GM19463 (cell line): ENCODE results near the gene SFPQ.
A peak's percentile ranks its signal among the peaks of the same experiment; 100 is the strongest.
"Not testable (repeated sequence)": the region's sequence is repeated elsewhere in the genome, so short reads cannot be mapped to it uniquely, and the experiment has no call there.

ENCODE experiments used
- ATAC-seq: cut with Tn5 transposase; IDR thresholded peaks from one replicate; pipeline ENCODE4 v1.9.1; 2021; ENCODE audit warnings: mild to moderate bottlenecking, moderate library complexity; ENCODE audit not compliant: unreplicated experiment

Gene SFPQ

GRCh38 chr1:35192853-35193664 is at the start of gene SFPQ:
SFPQ (minus strand) TSS chr1:35193145; CDS start chr1:35193049, 96 bp downstream.
- peak; percentile 90 for ATAC-seq

GRCh38 chr1:35236772-35237171 is 43.8 kb upstream of the SFPQ start:
- ATAC-seq = not testable (repeated sequence)

- no peak for ATAC-seq
Observed at GRCh38 chr1:35231287-35231686, 38.3 kb upstream of the SFPQ start.

- ATAC-seq = no peak
Observed at GRCh38 chr1:35229587-35230360, 36.8 kb upstream of the SFPQ start.

- ATAC-seq = no peak
Observed at GRCh38 chr1:35226546-35226945, 33.6 kb upstream of the SFPQ start.

- ATAC-seq = no peak
Observed at GRCh38 chr1:35223084-35223630, 30.2 kb upstream of the SFPQ start.

GRCh38 chr1:35222322-35223083 is 29.6 kb upstream of the SFPQ start:
- no peak for ATAC-seq

GRCh38 chr1:35220976-35221375 is 28.0 kb upstream of the SFPQ start:
- no peak for ATAC-seq

GRCh38 chr1:35215346-35215745 is 22.4 kb upstream of the SFPQ start:
- no peak for ATAC-seq

- ATAC-seq = no peak
Observed at GRCh38 chr1:35211120-35211414, 18.1 kb upstream of the SFPQ start.

GRCh38 chr1:35210321-35211119 is 17.6 kb upstream of the SFPQ start:
- no peak for ATAC-seq

GRCh38 chr1:35203295-35203694 is 10.3 kb upstream of the SFPQ start:
- ATAC-seq = no peak

- peak; percentile 50 for ATAC-seq
Observed at GRCh38 chr1:35202048-35202719, 9.2 kb upstream of the SFPQ start.

GRCh38 chr1:35201631-35202030 is 8.7 kb upstream of the SFPQ start:
- ATAC-seq = no peak

GRCh38 chr1:35192056-35192852 is 691 bp downstream of the SFPQ start:
- peak; percentile 35 for ATAC-seq

- ATAC-seq = no peak
Observed at GRCh38 chr1:35191429-35192055, 1.4 kb downstream of the SFPQ start.

- no peak for ATAC-seq
Observed at GRCh38 chr1:35190784-35191183, 2.2 kb downstream of the SFPQ start.

GRCh38 chr1:35188578-35189392 is 4.2 kb downstream of the SFPQ start:
- ATAC-seq = no peak
